Mammary epithelial cell (primary cell): ENCODE results near the gene PHACTR2.
"Not testable (repeated sequence)": the region's sequence is repeated elsewhere in the genome, so short reads cannot be mapped to it uniquely, and the experiment has no call there.

Experiments used
- EZH2 ChIP-seq: IDR thresholded peaks from 2 replicates; pipeline ENCODE4 v1.6.1; 2012; ENCODE audit warnings: low read length, inconsistent platforms, borderline replicate concordance
- TF ChIP-seq, protein P1 (sequence below), 2 donors: IDR thresholded peaks in 1 of 2; conservative IDR thresholded peaks in 1 of 2; 2 replicates each; pipeline ENCODE4 v1.5.1; 2011 to 2012; ENCODE audit warnings: inconsistent platforms in 2 of 2, low read length in 2 of 2, mild to moderate bottlenecking in 2 of 2, control low read depth in 1 of 2, low read depth in 1 of 2; ENCODE audit not compliant: insufficient read depth in 1 of 2; ENCODE audit errors: extremely low read depth in 1 of 2

DNA sequence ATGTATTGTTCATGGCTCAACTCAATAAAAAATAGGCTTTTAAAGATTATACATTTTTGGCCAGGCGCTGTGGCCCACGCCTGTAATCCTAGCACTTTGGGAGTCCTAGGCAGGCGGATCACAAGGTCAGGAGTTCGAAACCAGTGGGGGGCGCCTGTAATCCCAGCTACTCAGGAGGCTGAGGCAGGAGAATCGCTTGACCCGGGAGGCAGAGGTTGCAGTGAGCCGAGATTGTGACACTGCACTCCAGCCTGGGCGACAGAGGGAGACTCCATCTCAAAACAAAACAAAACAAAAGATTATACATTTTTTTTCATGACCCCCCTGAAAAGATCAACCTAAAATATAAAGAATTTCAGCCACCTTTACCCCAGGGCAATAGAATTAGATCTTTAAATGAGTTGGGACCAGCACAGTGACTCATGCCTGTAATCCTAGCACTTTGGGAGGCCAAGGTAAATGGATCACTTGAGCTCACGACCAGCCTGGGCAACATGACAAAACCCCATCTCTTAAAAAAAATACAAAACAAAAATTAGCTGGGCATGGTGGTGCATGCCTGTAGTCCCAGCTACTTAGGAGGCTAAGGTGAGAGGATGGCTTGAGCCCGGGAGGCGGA lies 60.4 kb downstream of the PHACTR2 start:
- TF ChIP-seq, protein P1, sequence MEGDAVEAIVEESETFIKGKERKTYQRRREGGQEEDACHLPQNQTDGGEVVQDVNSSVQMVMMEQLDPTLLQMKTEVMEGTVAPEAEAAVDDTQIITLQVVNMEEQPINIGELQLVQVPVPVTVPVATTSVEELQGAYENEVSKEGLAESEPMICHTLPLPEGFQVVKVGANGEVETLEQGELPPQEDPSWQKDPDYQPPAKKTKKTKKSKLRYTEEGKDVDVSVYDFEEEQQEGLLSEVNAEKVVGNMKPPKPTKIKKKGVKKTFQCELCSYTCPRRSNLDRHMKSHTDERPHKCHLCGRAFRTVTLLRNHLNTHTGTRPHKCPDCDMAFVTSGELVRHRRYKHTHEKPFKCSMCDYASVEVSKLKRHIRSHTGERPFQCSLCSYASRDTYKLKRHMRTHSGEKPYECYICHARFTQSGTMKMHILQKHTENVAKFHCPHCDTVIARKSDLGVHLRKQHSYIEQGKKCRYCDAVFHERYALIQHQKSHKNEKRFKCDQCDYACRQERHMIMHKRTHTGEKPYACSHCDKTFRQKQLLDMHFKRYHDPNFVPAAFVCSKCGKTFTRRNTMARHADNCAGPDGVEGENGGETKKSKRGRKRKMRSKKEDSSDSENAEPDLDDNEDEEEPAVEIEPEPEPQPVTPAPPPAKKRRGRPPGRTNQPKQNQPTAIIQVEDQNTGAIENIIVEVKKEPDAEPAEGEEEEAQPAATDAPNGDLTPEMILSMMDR (conservative IDR thresholded peaks at IDR 0.05 in 1 of 2, IDR thresholded peaks at IDR 0.05 in 1 of 2; ENCODE audit: extremely low read depth in 1 of 2, insufficient read depth in 1 of 2, low read depth in 1 of 2, low read length in 2 of 2), result not testable (repeated sequence)
- TF ChIP-seq EZH2, result not testable (repeated sequence)
